ENCODE measurements around the gene B4GAT1.

DNA sequence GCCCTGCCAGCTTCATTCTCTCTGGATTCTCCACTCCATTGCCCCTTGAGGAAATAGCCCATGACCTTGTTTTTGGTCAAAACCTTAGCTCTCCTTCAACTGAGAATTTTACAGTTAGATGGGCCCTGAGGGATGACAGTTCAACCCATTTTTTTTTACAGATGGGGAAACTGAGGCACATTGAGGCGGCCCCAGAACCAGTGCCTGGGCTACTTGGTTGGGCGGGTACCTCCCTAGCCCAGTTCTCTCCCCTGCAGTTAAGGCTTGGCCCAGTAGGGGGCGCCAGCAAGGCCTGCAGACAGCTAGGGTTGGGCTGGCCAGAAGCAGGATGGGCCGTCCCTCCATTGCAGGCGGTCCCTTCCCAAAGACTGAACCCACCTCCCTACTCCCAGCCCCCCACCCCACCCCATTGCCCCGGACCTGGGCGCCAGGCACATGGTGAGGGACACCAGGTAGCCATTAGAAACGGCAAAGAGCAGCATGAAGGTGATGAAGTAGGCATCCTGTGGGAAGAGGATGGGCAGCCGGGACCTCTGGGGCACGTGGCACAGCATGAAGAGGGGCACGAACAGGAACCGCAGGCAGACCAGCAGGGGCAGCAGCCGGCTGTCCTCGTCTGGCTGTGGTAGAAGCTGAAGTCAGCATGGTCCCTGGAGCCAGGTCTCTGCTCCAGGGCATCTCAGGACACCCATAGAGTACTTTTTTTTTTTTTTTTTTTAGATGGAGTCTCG, 16.5 kb upstream of the B4GAT1 start:
- no peak for TF ChIP-seq GATA3 (IDR thresholded peaks at IDR 0.05; ENCODE audit: low read depth, low read length)
- no peak for TF ChIP-seq GATA2 (IDR thresholded peaks at IDR 0.05; ENCODE audit: low read depth, low read length)
